GM18951 (cell line): Measurements from ENCODE around the gene MYOM3.
"Not testable (repeated sequence)": the region's sequence is repeated elsewhere in the genome, so short reads cannot be mapped to it uniquely, and the experiment has no call there.

ENCODE experiments used
- POLR2A ChIP-seq: IDR thresholded peaks from 4 replicates; pipeline ENCODE4 v1.6.1; 2011; ENCODE audit warnings: mild to moderate bottlenecking; ENCODE audit not compliant: insufficient read length, insufficient read depth; ENCODE audit errors: extremely low read depth
- in situ Hi-C: fragments of 300-500 bp; cut with MboI; formaldehyde crosslinking; loops from one replicate; pipeline ENCODE4 v1.12.0; 2022; ENCODE audit warnings: low sequenced_read_pairs, mixed read lengths, inconsistent platforms; ENCODE audit not compliant: unreplicated experiment

MYOM3 gene

GRCh38 chr1:24010650-24011049 lies 101.3 kb downstream of the MYOM3 start:
- in situ Hi-C loops, result no loop called here
- no peak for TF ChIP-seq POLR2A

GRCh38 chr1:24009406-24009805 lies 102.5 kb downstream of the MYOM3 start:
- TF ChIP-seq POLR2A, result no peak
- in situ Hi-C loops, result no loop called here

DNA sequence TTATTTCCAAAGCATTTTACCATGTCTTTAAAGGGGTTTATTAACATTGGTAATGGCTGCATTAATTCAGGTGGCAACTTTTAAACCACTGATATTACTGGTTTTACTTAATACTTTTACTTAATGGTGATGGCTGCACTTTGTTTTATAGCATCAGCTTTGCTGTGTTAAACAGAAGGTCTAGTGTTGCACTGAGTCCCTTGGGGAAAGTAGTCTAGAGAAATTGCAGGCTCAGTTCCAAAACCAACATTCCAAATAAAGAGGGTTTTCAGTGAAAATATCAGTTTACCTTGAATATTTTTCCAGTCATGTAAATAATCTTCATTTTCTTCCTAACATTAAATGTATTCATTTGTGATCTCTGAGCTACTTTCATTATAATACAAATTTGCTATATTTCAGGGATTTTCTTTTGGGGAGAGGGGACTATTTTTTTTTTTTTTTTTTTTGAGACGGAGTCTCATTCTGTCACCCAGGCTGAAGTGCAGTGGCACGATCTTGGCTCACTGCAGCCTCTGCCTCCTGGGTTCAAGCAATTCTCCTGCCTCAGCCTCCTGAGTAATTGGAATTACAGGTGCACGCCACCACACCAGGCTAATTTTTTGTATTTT lies 103.3 kb downstream of the MYOM3 start:
- in situ Hi-C loops, result not testable (repeated sequence)

- in situ Hi-C loops, result no loop called here
Observed at GRCh38 chr1:24007079-24007478, 104.9 kb downstream of the MYOM3 start.

More at GRCh38 chr1:24007079-24007478, 104.9 kb downstream of the MYOM3 start:
- no peak for TF ChIP-seq POLR2A
